HG02852 (cell line): ENCODE data around the gene TMEM140.

Experiments
- ATAC-seq: cut with Tn5 transposase; IDR thresholded peaks from one replicate; pipeline ENCODE4 v1.9.1; 2021; ENCODE audit warnings: mild to moderate bottlenecking, moderate library complexity; ENCODE audit not compliant: unreplicated experiment

The TMEM140 gene

DNA sequence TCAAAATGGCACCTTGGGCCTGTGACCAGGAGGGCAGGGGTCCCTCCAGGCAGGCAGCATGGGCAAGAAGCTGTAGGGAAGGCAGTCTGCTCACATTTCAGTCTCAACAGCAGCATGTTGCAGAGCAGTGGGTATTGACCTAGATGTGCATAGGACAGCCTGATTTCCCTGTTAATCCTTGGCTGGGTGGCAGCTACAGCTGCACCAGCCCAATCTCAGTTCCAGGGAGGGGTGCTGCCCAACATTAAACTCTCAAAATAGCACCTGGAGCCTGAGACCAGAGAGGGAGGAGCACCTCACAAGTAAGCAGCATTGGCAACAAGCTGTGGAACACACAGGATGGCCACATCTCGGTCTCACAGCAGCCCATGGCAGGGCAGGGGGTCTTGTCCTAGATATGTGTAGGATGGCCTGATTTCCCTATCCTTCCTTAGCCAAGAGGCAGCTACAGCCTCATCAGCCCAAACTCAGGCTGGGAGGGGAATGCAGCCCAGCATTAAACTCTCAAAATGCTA, 10.3 kb downstream of the TMEM140 start:
- no peak for ATAC-seq

DNA sequence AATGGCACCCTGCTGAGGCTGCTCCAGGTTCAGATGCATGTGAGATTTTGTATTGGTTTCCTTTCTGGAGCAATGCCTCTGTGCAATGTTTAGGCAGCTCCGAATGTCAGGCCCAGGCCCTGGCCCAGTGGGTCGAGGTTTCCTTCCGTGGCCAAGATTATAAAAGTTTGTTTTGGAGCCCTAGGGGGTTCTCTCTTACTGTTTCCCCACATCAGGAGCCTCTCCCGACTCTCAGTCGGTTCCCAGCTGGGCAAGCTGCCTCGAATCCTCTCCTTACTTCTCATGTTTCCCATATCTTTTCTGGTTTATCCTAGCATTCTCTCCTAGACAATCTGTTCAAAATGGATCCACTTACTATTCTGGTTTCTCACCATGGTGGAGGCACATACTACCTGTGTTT, 11.0 kb downstream of the TMEM140 start:
- no peak for ATAC-seq

DNA sequence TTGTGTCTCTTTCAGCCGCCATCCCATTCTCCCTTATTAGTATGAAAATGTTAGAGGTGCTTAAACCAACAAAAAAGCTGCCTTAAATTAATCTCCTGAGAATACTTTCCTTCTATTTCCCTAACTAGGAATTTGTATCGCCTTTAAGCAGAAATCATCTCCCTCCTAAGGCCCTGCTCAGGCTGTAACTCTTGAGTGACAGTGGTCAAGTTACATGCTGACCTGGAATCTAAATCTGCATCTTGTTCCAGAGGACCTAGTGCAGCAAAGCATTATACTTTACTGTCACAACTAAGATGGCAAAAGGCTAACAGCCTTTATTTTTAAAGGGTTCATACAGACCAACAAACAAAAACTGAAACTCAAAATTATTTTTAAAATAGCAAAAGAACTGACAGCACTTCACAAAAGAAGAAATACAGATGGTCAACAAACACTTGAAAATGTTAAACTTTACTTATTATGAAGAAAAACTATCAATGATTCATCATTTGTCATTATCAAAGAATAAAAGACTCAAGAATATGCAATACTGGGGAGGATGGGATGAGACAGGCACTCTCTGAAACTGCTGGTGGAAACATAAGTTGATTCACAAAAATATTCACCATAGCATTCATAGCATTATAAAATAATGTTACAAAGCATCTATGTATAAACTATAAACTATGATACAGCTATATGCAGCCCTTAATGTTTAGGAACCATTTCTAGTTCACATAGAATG, 11.7 kb downstream of the TMEM140 start:
- ATAC-seq = no peak

DNA sequence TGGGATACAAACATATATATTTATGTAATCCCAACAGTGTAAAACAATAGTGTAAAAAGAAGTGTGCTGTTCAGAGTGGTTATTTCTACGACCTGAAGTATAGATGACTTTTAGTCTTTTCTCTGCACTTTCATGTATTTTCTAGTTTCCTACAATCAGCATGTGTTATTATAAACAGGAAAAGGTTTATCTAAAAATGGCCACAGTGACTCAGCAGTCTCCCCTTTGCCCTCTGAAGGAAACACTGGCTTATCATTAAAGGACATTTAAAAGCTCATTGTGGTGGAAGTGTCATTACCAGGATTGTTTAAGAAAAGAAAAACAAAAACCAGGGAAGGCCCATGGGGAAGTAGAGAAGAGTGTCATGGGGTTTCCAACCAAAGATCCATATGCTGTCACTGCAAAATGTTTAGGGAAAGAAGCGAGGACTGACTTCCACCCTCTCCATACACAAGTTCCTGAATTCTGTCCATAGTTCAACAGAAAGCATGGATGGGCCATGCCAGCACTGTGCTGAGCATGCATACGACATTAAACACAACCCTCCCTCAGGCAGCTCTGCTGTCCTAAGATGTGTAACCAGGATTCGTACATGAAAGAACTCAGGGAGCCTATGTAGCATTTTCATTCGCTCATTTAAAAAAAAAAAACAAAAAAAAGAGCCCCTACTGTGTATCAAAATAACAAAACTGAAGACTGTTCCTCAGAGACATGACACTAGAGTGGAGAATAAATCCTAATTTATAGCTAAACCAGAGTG, 12.4 kb downstream of the TMEM140 start:
- ATAC-seq = peak; percentile 38

DNA sequence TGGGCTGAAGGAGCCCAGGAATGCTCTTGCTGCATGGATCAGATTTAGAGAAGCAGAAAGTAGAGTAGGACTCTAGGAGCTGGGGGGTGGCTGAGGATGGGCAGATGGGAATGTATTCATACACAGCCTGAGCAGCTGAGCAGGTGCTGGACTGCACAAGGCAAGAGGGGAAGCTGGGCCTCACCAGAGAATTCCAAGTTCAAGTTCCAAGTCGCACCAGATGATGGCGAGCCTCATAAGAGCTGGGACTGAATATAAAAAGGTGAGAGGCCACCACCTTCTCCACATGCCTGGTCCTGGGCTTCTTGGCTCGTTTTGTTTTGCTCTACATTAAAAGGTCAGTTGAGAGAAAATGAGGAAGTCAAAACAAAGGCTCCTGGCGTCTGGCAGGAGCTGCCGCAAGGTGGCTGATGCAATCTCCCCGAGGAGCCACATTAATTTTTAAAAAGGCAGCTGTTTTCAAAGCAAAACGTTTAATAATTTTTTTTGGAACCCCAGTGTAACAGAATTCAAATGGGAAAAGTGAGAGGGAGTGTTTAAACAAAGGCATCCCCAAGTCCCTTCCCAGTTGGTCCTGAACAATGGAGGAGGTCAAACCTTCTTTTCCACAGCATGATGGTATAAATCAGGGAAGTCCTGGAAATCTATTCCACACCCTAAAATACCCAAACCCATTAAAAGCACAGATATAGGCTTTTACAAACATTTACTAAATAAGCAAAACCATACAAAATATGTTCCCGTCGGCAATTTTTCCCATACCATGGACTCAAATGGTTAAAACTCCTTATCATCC, 13.2 kb downstream of the TMEM140 start:
- ATAC-seq = no peak

DNA sequence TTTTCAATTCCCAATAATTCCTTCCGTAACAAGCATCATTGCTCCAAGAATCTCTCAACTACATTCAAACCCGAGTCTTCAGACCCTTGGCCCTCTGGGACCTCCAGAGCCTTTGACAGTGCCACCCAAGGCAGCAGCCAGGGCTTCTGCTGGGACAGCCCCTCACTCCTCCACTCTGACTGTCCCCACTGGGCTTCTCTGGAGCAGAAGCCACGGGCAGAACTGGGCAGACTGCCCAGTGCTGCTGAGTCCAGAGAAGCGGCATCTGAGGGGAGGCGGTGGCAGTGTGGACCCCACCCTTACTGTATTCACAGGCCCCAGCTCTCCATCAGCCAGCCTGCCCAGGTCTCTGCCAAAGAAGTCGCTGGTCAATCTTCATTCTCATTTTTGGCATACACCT, 13.8 kb downstream of the TMEM140 start:
- no peak for ATAC-seq

DNA sequence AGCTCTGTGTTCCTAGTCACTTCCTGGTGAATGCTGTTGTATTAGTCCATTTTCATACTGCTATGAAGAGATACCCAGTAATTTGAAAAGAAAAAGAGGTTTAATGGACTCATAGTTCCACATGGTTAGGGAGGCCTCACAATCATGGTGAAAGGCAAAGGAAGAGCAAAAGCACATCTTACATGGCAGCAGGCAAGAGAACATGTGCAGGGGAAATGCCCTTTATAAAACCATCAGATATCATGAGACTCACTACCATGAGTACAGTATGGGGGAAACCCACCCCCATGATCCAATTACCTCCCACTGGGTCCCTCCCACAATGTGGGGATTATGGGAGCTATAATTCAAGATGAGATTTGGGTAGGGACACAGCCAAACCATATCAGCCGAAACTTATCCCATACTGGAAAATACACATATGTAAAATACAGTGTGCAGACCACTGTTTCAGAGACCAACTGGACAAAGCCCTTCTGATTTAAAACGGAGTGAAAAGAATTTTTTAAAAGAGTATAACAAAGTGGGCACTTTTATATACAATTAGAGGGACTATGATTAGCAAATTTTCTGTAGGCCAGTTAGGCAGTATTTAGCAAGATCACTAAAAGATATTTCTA, 14.6 kb downstream of the TMEM140 start:
- ATAC-seq = no peak

DNA sequence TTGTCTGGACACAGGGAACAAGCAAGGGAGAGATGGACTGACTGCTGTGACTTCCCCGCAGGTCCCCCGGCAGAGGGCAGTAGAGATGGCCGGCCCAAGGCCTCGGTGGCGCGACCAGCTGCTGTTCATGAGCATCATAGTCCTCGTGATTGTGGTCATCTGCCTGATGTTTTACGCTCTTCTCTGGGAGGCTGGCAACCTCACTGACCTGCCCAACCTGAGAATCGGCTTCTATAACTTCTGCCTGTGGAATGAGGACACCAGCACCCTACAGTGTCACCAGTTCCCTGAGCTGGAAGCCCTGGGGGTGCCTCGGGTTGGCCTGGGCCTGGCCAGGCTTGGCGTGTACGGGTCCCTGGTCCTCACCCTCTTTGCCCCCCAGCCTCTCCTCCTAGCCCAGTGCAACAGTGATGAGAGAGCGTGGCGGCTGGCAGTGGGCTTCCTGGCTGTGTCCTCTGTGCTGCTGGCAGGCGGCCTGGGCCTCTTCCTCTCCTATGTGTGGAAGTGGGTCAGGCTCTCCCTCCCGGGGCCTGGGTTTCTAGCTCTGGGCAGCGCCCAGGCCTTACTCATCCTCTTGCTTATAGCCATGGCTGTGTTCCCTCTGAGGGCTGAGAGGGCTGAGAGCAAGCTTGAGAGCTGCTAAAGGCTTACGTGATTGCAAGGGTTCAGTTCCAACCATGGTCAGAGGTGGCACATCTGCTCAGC, 16.6 kb downstream of the TMEM140 start:
- ATAC-seq = no peak

DNA sequence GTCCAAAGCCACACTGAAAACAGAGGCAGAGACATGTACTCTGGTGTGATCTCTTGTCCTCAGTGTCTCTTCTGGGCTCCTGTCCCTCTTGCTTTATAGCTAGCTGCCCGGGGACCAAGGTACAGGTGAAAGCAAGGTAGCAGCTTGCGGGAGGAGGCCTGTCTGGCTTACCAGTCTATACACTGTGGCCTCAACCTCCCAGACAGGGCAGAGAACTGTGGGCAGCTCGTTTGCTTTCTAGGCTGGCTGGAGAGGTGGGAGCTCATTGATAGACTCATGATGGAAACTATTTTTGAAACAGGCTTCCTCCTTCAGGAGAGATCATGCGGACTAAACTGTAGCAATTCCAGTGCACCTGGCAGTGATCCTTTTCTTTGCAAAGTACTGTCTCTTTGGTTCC, 18.0 kb downstream of the TMEM140 start:
- ATAC-seq = no peak

DNA sequence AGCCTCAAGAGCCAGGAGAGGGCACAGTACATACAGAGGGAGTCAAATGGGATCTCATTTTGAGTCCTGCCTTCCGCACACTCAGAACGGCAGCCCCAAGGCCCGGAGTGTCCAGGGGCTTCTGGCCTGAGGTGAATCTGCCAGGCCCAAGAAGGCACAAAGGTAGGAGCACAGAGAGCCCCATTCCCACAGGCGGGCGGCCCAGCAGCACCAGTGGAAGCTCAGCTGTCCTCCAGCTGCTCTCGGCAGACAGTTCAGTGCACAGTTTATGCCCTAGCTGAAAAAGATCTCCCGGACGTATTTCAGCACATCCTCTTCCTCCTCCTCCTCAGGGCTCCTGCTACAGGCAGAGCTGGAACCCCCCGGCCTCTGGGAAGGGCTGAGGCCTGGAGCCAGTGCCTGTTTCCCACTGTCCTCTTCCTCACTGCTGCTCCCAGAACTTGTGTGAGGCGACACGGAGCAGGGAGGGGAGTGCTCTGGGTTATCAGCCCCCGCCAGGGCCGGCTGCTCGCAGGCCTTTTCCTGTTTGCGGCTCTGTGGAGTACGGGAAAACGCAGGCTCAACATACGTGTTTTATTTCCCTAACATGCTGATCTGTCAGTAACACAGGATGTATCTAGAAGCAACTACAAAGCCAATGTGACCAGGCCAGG, 18.6 kb downstream of the TMEM140 start:
- ATAC-seq = no peak

DNA sequence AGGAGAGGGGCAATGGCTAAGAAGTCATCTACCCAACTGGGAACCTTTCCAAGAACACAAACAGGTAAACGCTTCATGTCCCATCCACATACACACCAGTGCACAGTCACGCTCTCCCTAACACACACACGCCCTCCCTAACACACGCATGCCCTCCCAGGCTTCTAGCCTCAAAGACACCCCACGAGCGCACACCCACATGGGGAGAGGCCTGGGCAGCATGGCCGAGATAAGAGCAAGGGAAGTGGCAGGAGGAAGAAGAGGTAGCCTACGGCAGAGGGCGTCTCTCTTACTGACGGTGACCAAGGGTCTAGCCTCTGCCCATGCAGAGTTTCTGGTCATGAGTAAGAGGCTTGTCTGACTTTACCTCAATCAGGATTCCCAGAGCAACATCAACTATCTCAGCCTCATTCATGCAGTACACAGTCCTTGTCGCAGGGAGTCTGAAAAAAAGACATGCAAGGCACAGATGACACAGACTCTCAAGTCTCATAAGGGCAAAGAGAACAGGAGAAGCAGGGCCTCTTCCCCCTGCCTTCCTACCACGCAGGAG, 19.6 kb downstream of the TMEM140 start:
- ATAC-seq = no peak

DNA sequence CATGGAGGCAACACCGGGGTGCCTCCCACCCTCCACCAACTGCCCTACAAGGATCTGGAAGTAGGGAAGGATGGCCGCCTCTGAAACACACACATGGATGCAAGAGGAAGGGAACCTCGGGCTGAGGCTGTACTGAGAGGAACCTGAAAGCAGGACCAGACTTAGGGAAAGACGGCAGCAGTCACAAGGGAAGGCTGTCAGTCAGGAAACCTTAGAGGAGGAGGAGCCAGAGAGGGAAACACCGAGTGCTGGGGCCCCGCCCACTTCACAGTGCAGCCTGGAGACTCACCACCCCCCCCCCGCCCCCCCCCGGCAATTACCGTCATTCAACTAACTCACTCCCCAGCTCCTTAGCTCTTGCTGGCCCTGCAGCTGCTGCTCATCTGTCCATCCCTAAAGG, 20.1 kb downstream of the TMEM140 start:
- no peak for ATAC-seq

DNA sequence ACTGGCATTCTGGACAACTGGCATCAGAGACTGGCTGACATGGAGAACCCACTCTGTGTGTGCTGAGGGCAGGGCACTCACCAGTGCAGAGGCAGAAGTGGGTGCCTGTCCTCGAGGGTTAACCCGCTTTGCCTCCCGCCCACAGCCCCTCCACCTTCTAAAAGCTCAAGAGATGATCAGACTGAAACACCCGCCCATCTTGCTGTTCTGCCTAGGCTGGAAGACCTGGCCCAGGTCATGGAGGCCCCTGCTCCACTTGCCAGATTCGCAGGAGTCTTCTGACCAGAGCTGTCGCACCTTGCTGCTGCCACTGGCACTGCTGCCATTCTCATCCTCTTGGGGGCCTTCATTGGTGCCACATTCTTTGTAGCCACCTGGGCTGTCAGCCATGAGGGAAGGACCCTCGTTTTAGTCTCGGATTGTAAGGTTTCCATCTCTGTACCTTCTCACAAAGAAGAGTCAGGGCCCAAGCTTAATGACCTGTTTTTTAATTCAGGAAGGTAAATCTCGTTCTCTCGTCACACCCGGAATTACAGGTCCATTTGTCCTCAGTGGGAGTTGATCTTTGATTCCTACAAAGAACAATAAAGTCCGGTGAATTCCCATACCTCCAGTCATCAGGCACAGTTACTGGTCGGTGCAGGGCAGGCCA, 20.7 kb downstream of the TMEM140 start:
- no peak for ATAC-seq

DNA sequence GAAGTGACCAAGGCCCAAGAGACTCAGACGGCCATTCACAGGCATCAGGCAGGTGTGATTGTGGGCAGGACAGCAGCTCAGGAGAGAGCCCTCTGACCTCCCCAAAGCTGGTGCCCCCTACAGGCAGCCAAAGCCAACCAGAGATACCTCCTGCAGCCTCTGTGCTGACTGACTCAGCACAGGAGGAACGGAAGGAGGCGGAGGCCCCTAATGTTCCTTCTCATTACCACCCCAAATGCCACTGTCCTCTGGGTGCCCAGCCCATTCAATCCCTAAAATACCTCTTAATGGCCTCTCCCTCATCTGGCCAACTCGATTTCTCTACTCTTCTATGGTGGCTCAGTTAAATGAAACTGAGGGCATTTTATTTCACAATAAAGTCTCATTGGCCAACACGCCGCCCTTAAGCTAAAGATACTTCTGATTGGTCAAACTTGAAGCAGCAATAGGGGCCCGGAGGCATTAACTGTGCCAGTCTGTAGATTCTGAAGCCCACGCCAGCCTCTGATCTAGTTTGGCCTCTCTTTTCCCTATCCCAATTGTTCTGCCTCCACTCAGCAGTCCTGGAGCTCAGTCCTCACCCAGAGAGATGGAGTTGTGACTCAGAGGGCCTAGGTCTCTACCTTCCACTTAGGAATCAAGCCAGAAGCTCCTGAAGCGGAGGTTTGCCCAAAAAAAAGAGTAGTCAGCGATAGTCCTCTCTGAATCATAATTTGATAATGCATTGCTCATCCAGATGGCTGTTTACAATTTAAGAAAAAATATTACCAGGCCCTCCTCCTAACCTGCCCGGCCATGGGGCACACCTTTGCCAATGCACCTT, 21.5 kb downstream of the TMEM140 start:
- ATAC-seq = peak; percentile 39

DNA sequence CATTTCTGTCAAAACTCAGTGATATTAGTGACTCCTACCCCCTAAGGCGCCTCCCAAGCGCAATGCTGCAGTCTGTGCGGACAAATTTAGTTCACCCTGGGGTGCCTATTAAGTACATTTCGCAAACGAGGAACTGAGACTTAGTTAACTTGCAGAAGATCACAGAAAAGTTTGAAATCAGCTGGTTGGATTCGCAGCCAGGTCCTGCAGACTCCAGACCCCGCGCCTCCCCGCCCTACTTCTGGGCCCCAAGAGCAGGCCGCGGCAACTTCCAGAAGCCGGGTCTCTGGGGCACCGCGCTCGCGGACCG, 22.0 kb downstream of the TMEM140 start:
- peak; percentile 19 for ATAC-seq

DNA sequence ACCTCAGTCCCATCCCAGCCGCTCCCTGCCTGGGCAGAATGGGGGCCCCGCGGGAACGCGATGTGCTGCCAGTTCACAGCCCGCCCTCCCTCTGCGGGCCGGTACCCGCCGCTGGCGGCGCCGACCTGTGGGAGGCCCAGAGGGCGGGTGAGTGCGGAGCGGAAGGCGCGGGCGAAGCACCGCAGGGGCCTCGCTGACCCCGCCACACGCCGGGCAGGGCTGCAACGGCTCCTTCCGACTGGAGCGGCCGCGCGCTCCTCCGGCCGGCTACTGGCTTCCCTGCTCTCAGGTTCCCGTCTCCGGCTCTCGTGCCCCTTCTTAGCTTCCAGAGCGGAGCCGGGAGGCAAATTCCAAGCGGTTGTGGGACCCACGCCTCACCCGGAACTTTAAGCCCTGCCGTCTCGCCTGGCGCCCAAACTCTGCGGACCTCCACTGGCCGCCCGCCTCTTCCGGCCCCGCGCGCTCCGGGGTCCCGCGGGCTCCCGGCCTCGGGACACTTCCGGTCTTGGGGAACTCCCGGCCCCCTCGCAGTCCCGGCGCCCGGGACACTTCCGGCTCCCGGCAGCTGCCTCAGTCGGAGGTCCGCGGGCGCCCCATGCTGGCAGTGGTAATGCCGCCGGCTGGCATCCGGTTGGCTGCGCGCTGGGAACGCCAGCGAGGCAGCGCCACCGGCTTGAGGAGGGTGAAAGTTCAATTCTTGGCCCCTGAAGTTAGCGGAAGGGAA, 22.6 kb downstream of the TMEM140 start, which contains the start of gene CYREN:
Gene CYREN, minus strand, starts transcription at position 434 of the 724 bp plus-strand sequence. CDS start 1,785 bp downstream, outside the sequence.
- ATAC-seq = peak; percentile 67

DNA sequence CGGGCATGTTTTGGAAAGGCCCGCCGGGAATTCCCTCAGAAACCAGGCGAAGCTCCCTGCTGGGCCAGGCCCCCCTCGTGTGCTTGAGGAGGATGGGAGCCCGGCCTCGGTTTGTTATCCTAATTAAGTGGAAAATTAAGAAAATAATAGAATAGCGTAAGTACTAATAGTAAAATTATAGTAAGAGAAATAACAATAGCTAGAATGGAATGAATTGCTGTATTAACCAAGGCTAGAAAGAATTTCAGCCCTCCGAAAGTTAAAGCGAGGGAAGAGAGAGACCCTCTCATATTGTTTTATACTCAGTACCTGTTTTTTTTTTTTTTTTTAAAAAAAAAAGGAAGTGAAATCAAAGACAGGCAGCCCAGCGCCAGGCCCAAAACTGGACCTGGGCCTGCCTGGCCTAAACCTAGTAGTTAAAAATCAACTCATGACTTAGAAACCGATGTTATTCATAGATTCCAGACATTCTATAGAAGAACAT, 23.2 kb downstream of the TMEM140 start:
- ATAC-seq = peak; percentile 28
